Glutamatergic neuron (in vitro differentiated cells): ENCODE results near the gene HDAC4. TPM values are rescaled to one million over a fixed set of nuclear protein-coding genes. Genes with fewer than 3 reads are reported as not detected.
A peak's percentile ranks its signal among the peaks of the same experiment; 100 is the strongest.

ENCODE experiments used
- DNase-seq: peaks from one replicate; pipeline ENCODE4 v3.0.0; 2022
- H3K27ac Mint-ChIP-seq: one replicate; pipeline ENCODE4 v1.8.0; 2020; ENCODE audit warnings: mild to moderate bottlenecking, mixed read lengths, inconsistent platforms; ENCODE audit not compliant: unreplicated experiment
- H3K27me3 Mint-ChIP-seq: one replicate; pipeline ENCODE4 v1.8.0; 2020; ENCODE audit warnings: mild to moderate bottlenecking, moderate library complexity, mixed read lengths, inconsistent platforms; ENCODE audit not compliant: unreplicated experiment
- H3K36me3 Mint-ChIP-seq: one replicate; pipeline ENCODE4 v1.8.0; 2020; ENCODE audit warnings: mild to moderate bottlenecking, mixed read lengths, inconsistent platforms; ENCODE audit not compliant: unreplicated experiment
- H3K4me1 Mint-ChIP-seq: one replicate; pipeline ENCODE4 v1.8.0; 2020; ENCODE audit warnings: mild to moderate bottlenecking, low read depth, mixed read lengths, inconsistent platforms; ENCODE audit not compliant: unreplicated experiment
- H3K4me3 Mint-ChIP-seq: one replicate; pipeline ENCODE4 v1.8.0; 2020; ENCODE audit warnings: mild to moderate bottlenecking, mixed read lengths, inconsistent platforms; ENCODE audit not compliant: unreplicated experiment
- H3K9me3 Mint-ChIP-seq: one replicate; pipeline ENCODE4 v1.8.0; 2020; ENCODE audit warnings: mild to moderate bottlenecking, moderate library complexity, mixed read lengths, inconsistent platforms; ENCODE audit not compliant: unreplicated experiment
- total RNA-seq: library from RNA; stranded (reverse); fragmentation: NEBNext Ultra II Directional; extraction: Animal tissue kit (Norgen Biotek cat#: 25700); gene quantifications from one replicate; pipeline ENCODE4 v1.2.1, GENCODE V29; 2021; ENCODE audit not compliant: unreplicated experiment
- TF ChIP-seq, protein P1 (sequence below): fragments of 200-600 bp; sonication (generic); IDR thresholded peaks from one replicate; pipeline ENCODE4 v1.5.0; 2021; ENCODE audit not compliant: partially characterized antibody, unreplicated experiment

The HDAC4 gene
- total RNA-seq, 1 donor from 2014 or later = 90.6 TPM

DNA sequence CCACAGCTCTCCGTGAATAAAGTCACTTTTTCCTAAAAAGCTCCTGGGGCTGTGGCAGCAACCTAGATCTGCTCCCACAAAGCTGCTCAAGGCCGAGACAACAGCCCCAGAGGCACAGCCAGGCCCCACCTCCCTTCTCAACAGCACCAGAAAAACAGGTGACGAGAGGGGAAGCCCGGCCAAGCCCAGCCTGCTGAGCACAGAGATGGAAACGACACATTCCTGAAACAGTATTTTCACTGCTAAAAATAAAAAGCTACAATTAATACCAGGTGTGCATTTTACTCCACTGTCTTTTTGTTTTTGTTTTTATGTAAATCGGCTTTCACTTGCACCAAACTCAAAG, 199.3 kb downstream of the HDAC4 start:
- H3K4me1 Mint-ChIP-seq = peaks cover 42% of the 10 kb centered on the region
- peaks cover 5% of the 10 kb centered on the region for H3K27me3 Mint-ChIP-seq
- peaks cover 4% of the 10 kb centered on the region for H3K9me3 Mint-ChIP-seq
- no peak overlapping the region for H3K4me3 Mint-ChIP-seq
- no peak overlapping the region for H3K27ac Mint-ChIP-seq
- TF ChIP-seq, protein P1, sequence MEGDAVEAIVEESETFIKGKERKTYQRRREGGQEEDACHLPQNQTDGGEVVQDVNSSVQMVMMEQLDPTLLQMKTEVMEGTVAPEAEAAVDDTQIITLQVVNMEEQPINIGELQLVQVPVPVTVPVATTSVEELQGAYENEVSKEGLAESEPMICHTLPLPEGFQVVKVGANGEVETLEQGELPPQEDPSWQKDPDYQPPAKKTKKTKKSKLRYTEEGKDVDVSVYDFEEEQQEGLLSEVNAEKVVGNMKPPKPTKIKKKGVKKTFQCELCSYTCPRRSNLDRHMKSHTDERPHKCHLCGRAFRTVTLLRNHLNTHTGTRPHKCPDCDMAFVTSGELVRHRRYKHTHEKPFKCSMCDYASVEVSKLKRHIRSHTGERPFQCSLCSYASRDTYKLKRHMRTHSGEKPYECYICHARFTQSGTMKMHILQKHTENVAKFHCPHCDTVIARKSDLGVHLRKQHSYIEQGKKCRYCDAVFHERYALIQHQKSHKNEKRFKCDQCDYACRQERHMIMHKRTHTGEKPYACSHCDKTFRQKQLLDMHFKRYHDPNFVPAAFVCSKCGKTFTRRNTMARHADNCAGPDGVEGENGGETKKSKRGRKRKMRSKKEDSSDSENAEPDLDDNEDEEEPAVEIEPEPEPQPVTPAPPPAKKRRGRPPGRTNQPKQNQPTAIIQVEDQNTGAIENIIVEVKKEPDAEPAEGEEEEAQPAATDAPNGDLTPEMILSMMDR = no peak
- peaks cover 5% of the 10 kb centered on the region for H3K36me3 Mint-ChIP-seq
- peak; percentile 11 for DNase-seq

- H3K27me3 Mint-ChIP-seq = peaks cover 10% of the 10 kb centered on the region
- peak overlapping the region; percentile 14 for H3K27ac Mint-ChIP-seq
- TF ChIP-seq, protein P1 = no peak
- DNase-seq = peak; percentile 12
- peaks cover 5% of the 10 kb centered on the region for H3K36me3 Mint-ChIP-seq
- peaks cover 44% of the 10 kb centered on the region for H3K4me1 Mint-ChIP-seq
- peak overlapping the region; percentile 10 for H3K4me3 Mint-ChIP-seq
- H3K9me3 Mint-ChIP-seq = peaks cover 4% of the 10 kb centered on the region
Measured at GRCh38 chr2:239200646-239201530, 199.9 kb downstream of the HDAC4 start.

- peaks cover 5% of the 10 kb centered on the region for H3K36me3 Mint-ChIP-seq
- H3K4me3 Mint-ChIP-seq = no peak overlapping the region
- no peak overlapping the region for H3K27ac Mint-ChIP-seq
- H3K4me1 Mint-ChIP-seq = peaks cover 44% of the 10 kb centered on the region
- peak; percentile 3 for DNase-seq
- peaks cover 8% of the 10 kb centered on the region for H3K27me3 Mint-ChIP-seq
- peaks cover 4% of the 10 kb centered on the region for H3K9me3 Mint-ChIP-seq
- TF ChIP-seq, protein P1 = no peak
Measured at GRCh38 chr2:239199041-239199768, 201.6 kb downstream of the HDAC4 start.

GRCh38 chr2:239198221-239198620, 202.6 kb downstream of the HDAC4 start:
- Mint-ChIP-seq H3K27me3 (peaks cover 11% of the 10 kb centered on the region), H3K9me3 (peaks cover 4% of the 10 kb centered on the region), H3K27ac (no peak overlapping the region), H3K36me3 (peaks cover 5% of the 10 kb centered on the region), H3K4me3 (no peak overlapping the region), H3K4me1 (peaks cover 43% of the 10 kb centered on the region)
- DNase-seq = no peak
- TF ChIP-seq, protein P1 = no peak

- peaks cover 5% of the 10 kb centered on the region for H3K36me3 Mint-ChIP-seq
- peaks cover 45% of the 10 kb centered on the region for H3K4me1 Mint-ChIP-seq
- peaks cover 11% of the 10 kb centered on the region for H3K27me3 Mint-ChIP-seq
- no peak overlapping the region for H3K4me3 Mint-ChIP-seq
- H3K27ac Mint-ChIP-seq = peak overlapping the region; percentile 40
- DNase-seq = no peak
- TF ChIP-seq, protein P1 = no peak
- peaks cover 4% of the 10 kb centered on the region for H3K9me3 Mint-ChIP-seq
Measured at GRCh38 chr2:239197146-239197545, 203.7 kb downstream of the HDAC4 start.
